ENCODE measurements around the gene MED27.

The MED27 gene

DNA sequence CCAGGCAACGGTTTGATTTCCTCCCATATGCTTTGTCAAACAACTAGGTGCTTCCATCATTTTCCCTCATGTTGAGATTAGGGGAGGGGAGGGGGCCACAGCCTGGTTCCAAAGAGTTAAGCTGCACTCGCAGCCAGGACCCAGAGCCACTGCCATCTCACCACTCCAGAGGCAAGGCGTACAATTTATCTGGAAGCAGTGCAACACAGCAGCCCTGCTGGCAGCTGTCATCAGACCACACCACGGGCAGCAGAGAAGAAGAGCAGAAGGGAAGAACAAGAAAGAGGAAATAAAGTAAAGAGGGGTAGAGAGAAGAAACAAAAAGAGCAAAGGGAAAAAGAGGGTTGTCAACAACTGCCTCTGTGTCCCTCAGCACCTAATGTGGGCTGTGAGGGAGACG lies 38.9 kb downstream of the MED27 start:
- no peak for DNase-seq

DNA sequence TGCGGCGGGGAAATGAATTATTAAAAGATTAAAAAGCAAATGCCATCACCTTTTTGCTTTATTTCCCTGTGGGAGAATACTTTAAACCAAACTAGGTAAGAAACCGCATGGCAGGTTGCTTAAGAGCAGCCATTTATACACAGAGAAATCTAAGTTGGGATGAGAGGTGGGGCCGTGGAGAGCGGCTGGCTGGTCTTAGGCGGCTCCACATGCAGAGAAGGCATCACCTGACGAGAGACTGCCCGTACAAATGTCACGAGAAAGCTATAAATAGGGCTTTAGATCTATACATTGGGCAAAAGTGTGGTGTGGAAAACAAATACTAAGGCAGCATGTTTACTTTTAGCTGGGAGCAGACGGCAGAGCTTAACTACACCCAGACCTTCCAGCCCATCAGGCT lies 39.4 kb downstream of the MED27 start:
- DNase-seq: no peak

DNA sequence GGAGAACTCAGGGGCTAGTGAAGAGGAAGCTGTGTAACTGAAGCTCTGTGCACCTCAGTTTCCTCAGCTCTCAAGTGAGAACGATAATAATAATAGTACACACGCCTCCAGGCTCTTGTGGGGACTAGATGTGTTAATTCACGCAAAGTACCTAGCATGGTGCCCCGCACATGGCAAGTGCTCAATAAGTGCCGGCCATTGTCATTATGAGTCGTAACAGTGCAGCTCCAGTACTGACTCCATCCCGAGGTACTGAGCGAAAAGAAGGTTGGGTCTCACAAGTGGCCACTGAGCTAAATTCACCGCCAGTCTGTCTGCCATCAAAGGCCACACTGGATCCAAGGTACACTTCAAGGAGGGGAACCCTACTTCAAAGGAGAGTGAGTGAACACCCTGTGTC lies 40.4 kb downstream of the MED27 start:
- DNase-seq: no peak

DNA sequence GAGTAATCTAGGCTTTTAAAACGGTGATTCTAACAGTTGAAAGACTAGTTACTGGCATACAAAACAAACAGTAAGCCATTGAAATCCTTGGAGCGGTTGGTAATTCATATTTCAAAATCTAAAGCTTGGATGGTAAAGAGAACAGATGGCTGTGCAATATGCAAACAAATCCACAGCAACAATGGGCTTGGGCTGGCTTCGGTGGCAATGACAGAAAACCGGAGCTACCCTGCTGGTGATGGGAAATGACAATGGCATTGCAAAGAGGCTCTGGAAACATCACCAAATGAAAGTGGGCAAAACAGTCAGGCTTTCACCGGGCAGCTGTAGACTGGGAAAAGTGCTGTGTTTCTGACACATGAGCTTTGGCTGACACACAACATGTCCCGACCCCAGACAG lies 42.2 kb downstream of the MED27 start:
- DNase-seq: no peak

DNA sequence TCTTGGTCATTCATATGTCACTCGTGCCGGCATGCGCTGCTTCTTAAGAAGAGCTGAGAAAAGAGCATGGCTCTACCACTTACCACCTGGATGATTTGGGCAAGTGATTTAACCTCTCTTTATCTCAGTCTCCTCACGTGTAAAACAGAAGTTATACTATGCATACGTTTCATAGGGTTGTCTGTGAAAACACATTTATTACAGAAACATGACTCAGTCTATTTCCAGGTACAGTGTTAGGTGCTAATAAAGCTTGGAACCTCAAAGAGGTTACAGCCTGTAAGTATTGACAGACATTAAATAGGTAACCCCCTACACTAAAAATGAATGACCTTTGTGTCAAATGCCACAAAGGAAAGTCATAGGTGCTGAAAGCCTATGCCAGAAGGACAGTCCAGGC lies 43.1 kb downstream of the MED27 start:
- DNase-seq: no peak

DNA sequence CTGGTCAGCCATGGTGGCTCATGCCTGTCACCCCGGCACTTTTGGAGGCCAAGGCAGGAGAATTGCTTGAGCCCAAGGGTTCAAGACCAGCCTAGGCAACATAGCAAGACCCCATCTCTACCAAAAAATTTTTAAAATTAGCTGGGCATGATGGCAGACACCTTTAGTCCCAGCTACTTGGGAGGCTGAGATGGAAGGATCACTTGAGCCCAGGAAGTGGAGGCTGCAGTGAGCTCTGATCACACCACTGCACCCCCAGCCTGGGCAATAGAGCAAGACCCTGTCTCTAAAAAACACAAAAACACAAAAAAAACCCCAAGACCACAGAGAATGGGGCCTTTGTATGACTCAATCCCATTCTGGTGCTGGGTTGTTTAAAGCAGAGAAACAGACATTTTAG lies 44.0 kb downstream of the MED27 start:
- no peak for DNase-seq

DNA sequence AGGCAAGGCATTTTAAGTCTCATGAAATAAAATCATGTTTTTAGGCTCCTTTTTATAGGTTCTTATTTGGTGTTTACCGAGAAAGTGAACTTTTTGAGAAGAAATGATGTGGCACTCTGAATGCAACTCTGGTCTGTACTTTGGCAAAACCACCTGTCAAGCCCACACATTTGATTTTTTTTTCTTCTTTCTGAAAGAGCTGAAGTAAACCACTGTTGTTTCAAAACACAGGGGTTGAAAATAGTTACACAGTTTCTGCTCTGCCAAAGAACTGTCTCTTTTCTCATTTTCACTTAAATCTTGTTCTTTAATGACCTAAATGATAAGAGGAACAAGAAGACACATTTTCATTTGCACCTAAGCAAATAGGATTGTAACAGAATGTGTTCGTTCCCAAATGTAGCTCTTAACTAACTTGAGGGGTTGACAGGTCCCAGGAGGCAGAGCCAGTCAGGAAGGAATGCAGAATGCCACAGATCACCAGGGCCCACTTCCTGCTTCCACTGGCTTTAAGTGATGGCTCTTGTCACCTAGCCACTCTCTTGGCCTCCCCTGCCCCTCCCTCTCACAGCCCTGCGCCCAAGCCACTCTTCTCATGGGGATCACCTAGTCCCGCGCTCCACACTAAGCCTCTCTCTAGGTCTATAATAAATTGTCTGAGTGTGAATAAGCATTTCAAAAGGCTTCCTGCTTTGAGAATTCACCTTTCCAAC lies 47.3 kb downstream of the MED27 start:
- no peak for DNase-seq

DNA sequence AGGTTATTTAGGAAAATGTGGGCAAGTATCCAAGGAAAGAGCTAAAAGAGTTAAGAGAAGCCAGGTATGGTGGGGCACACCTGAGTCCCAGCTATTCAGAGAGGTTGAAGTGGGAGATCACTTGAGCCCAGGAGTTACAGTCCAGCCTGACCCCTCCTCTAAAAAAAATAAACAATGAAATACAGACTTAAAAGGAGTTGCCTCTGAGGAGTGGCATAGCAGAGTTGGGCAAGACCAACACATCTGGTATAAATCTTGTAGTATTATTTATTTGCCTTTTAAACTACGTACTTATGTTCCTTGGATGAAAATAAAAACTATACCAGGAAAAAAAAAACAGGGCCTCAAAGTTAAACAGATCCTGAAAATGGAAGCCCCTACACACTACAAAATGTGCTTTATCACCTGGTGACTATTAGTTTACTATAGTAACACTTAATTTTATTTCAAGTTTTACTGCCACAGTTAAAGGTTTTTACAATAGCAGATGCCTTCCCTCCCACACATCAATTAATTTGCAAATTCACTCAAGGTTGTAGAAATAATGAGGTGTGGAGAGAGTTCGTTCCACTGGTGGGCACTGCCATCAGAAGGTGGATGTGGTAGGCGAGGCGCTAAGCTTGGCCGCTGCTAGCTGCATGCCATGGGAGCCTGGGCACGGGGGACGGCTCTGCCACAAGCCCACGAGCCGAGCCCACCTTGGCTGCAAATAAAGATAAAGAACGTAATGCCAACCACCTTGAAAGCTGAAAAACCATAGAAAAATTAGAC lies 48.0 kb downstream of the MED27 start:
- no peak for DNase-seq

DNA sequence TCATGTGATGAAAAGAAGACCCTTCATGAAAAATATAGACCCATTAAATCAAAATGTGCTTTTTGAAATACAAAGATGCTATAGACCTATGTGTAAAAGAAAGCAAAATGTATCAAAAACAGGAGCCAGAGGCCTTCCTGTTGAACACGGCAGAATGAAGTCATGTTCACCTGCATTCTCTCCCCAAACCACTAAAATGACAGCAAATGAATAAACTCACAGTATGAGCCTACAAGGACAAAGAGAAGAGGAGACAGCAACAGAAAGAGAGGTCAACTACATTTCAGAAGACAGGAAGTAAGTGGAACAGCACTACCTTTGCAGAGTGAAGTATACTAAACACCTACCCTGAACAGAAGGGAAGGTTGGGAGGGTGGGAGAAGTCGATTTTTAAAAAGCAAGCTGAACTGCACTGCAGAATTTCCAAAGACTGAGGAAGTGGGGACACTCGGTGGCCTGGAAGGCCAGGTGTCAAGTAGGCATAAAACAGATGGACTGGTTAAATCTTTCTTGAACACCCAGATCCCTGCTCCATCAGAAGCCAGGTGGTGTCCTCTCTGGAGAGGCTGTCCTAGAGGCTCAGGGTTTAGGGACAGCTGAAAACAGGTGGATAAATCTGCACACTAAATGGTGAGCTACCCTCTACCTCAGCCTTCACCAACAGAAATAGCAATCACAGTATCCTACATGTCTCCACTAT lies 48.9 kb downstream of the MED27 start:
- no peak for DNase-seq

GRCh38 chr9:132027752-132028663 lies 51.7 kb downstream of the MED27 start:
- no peak for DNase-seq

DNA sequence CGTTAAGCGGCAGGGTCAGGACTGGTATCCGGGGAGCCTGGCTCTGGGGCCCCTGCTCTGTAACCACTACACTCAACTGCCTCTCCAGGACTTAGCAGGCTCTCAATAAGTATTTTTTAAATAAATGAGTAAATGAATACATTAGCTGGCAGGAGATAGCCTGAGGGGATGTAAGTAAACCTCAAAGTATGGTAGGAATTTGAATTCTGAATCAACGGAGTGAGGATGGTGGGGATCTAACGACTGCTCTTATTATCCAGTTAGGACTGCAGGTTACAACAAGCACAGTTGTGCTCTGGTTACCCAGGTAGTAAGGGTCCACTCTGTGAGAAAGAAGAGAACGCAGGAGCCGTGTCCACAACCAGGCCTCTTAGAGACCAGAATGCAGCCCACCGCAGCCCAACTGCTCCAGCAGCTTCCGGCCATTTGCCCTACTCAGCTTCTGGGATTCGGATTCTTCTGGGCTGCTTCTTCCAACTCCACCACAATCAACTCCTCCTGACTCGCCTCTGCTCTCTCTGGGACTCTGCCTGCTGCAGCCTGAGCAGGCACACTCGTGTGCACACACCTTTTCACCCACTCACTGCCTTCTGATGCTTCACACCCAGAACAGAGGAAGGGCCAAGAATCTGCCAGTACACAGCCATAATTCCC lies 52.6 kb downstream of the MED27 start:
- no peak for DNase-seq

GRCh38 chr9:132025766-132026165 lies 53.9 kb downstream of the MED27 start:
- DNase-seq: no peak

DNA sequence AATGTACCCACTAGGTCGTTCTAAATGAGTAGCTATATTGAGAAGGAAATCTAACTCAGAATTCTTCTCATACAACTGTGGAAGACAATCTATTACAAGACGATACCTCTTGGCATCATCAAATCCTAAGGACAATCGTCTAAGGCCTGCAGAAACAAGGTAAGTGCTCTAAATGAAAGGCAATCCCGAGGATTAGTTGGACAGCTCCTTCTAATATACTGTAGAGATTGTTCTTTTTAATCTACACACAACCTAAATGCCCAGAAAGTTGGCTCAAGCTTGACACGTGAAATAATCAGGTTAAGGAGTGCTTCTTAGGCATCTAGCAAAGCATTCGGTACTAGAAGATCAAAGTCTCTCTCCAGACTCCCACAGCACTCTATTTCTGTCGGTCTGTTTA lies 55.1 kb downstream of the MED27 start:
- no peak for DNase-seq

GRCh38 chr9:132023419-132024180 lies 56.1 kb downstream of the MED27 start:
- no peak for DNase-seq

DNA sequence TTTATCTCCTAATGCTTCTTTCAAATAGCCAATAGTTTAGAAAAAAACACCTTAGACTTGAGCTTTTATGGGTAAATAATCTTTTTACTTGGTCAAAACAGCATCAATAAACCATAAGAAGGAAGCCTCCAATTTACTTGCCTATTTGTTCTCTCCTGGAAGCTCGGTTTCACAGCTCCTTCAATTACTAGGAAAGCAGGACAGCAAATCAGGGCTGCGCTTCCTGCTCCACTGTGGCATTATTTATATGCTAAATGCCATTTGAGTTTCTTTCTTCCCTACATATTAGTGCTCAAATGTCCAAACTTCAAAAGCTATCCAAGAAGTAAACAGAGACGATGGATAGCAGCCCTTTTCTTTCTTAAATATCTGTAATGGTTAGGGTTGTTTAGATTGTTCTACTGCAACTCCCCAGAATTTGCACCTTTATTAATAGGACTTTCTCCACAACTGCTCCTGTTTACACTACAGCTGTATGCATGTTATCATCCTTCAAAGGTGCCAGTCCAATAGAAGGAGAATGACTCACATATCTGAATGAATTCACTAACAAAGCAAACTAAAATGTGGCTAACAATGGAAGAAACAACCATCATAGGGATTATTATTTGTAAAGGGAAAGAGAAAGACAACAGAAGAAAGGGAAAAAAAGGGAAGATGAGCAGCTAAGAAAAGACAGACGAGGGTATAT lies 58.7 kb downstream of the MED27 start:
- DNase-seq: no peak

DNA sequence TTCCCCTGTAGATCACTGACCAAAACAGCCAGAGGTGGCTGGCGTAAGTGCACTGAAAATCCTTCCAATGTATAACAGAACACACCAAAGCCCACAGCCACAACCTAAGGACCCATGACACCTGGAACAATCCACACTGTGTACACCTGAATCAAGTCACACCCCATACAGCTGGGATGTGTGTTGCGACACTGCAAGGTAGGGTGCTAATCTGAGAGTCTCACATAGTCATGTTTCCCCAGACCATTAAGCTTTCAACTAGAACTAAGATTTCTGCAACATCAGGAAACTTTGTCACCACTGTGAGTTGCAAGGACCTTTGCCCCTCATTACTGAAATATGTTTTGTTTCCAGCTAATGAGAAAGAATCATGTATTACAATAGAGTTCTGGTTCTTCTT lies 59.4 kb downstream of the MED27 start:
- DNase-seq: no peak

DNA sequence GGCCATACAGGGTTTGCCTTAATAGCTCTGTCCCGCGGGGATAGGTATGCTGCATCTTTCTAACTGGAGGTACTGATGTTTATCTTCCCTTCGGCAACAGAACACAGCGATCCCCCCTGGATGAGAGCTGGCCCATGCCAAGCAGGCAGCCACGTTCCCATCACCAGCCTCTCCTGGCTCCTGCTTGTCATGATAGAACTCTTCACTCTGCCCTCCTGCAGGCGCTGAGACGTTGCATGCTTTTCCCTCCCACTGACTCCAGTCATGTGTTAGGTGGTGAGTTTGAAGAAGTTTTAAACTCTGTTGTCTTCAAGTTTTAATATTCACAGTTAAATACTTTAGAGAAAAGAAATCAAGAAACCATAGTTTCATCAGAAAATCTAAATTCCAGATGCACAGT lies 60.0 kb downstream of the MED27 start:
- DNase-seq: no peak

DNA sequence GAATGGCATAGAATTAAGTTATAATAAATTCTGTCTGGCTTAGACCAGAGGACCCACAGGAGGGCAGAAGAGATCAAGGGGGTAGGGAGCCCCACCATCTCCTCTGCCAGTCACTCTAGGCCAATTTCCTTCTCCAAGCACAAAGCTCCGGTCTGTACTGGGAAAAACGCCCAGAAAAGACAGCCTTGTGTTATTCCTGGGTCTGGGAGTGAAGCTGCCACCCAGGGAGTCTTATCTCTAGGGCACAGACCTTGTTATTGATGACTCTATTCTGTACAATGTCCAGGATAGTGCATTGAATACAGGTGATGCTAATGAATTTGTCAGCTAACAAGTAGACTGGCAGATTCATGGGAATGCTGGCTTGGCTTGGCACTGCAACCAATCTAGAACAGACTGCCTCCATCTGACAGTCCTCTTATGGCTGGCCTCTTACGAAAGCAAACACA lies 60.7 kb downstream of the MED27 start:
- no peak for DNase-seq

- DNase-seq: no peak
These were observed 63.2 kb downstream of the MED27 start for GRCh38 chr9:132016456-132016855.

GRCh38 chr9:132015866-132016265 lies 63.8 kb downstream of the MED27 start:
- no peak for DNase-seq
